GM18868 (cell line): ENCODE data around the gene TIFAB.
"Not testable (repeated sequence)": the region's sequence is repeated elsewhere in the genome, so short reads cannot be mapped to it uniquely, and the experiment has no call there.

ENCODE experiments used
- ATAC-seq: cut with Tn5 transposase; IDR thresholded peaks from one replicate; pipeline ENCODE4 v1.9.1; 2021; ENCODE audit warnings: mild to moderate bottlenecking, moderate library complexity; ENCODE audit not compliant: unreplicated experiment

TIFAB gene, protein sequence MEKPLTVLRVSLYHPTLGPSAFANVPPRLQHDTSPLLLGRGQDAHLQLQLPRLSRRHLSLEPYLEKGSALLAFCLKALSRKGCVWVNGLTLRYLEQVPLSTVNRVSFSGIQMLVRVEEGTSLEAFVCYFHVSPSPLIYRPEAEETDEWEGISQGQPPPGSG

DNA sequence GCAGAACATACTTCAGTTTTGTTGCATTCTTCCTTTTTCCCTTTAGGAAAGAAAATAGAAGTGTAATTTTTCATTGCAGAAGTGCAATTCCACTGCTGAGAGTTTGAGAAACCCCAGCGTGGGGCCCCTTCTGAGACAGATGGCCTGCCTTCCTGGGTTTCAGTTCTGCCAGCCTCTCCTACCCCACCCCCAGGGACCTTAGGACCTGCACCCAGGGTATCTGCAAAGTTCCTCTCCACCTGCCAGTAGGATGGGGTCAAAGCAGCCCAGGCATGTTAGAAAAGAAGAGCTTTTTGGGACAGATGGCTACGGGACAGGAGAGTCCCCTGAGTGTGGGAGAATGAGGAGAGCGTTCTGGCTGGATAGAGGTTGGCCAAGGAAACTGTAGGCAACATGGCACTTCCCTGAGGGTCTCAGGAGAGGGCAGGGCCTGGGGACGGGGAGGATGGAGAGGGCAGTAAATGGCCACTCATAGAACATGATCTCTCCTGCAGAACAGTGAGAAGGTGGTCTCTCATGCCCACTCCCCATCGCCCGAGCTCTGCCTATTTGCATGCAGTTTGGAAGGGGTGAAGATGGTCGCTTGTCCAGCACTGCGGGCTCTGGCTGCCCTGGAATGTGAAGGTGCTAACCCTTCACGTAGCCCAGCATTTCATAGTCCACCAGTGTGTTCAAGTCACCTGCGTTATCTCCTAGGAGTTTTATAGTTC, at the start of gene TIFAB:
Gene TIFAB, minus strand, starts transcription at position 31 of the 710 bp plus-strand sequence. CDS start 2,412 bp downstream, outside the sequence.
- ATAC-seq = no peak

DNA sequence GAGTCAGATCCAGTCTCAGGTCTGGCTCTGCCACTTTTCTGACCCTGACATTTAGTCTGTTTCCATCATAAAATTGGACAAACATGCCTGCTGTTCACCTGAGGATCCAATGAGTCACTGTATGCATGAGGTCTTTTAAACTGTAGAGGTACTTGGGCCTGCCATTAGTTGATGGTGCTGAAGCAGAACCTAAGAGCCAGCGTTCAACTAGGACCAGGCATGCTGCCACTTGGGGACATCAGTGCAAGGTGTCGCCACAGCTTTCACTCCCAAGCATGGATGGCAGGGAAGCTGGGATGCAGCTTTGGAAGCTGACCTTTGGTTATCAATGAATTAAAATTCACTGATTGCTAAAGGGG, 46.5 kb upstream of the TIFAB start:
- no peak for ATAC-seq

DNA sequence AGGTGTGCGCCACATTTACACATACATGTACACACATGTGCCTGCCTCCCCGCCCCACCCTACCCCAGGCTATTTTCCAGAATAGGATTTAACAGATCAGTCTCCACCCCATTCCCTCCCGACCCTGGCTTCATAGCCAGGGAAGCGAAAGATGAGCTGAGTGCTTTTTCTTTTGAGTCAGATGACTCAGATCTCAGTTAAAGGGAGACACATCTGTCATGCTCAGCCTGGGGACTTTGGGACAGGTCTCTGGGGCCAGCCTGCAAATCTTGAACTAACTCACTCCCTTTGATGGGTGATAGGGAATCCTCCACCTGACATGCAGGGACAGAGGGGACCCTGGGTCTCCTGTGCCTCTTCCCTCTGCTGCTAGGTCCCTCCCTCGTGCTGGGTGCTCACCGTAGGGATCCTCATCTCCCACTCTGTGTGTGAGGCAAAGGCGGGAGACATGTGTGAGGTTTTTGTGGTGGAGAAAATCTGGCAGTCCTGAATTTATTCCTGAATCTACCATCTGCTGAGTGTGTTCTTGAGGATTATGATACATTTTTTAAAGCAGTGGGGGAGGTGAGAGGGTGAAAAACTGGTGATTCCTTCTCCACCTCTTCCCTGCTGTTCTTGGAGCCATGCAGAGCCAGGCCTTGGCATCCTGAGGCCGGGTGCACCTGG, 46.0 kb upstream of the TIFAB start:
- ATAC-seq = no peak

DNA sequence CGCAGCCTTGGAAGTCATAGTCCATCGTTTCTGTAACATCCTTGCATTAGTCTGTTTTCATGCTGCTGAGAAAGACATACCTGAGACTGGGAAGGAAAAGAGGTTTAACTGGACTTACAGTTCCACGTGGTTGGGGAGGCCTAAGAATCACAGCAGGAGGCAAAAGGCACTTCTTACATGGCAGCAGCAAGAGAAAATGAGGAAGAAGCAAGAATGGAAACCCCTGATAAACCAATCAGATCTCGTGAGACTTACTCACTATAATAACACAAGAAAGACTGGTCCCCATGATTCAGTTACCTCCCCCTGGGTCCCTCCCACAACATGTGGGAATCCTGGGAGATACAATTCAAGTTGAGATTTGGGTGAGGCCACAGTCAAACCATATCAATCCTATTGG, 43.4 kb upstream of the TIFAB start:
- ATAC-seq = not testable (repeated sequence)

DNA sequence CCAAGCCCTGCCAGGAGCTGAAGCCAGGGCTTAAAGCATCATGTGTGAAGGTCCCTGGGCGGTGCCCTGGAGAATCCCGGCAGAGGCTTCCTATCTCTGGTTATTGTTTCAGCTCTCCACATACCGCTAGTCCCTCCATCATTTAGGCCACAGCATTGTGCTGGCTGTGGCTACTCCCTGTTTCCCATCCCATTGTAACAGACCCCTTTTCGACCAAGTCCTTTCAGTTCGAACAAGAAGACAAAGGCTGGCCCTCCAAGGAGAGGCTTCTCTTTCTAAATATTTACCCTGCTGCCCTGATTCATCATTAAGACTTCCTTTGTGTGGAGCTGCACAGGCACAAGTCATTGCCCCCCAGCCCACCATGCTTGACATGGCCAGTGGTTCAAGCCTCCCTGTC, 42.0 kb upstream of the TIFAB start:
- ATAC-seq = no peak

DNA sequence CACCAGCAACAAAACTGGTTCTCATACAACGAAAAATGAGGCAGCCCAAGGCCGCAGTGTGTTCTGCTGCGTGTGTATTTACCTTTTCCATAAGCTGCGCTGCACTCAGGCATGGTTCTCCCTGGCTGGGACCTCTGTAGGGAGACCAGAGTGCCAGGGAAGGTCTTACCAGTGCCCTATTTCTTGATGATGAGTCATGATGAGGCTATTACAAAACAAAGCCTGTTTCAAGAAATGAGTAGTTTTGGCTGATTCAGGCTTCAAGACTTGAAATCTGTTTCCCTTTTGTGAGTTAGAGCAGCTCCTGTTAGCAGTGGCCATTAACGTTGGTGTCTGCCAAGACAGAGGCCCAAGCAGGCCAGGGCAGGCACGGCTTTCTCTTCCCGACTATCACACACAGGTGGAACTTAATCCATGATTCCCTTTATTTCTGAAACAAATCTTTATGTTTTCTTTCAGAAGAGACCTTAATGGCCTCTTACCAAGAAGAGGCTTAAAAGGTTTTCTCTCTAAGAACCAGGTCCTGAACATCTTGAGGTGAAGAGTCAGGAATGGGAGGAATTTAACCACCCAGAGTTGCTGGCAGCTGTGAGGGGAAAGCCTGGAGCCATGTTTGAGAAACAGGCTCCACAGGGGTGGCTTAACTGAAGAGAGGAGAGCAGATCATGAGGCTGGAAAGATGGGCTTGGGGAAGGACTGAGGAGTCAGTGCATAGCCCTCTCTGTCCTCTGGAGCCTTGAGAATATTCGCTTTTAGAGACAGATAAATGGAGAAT, 41.4 kb upstream of the TIFAB start:
- ATAC-seq = no peak

DNA sequence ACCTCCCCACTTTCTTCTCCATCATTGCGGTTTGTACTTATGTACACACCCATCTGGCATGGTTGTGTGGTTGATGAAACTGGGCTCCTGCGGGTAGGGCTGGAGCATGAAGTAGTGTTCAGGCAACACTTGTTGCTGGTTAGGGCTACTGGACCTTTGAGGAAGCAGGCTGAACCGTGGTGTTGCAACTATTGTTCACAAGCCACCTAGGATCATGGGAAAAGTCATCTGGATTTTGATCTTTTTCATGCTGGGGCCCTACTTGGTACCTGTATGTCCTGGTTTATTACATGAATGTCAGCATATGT, 40.1 kb upstream of the TIFAB start:
- no peak for ATAC-seq

DNA sequence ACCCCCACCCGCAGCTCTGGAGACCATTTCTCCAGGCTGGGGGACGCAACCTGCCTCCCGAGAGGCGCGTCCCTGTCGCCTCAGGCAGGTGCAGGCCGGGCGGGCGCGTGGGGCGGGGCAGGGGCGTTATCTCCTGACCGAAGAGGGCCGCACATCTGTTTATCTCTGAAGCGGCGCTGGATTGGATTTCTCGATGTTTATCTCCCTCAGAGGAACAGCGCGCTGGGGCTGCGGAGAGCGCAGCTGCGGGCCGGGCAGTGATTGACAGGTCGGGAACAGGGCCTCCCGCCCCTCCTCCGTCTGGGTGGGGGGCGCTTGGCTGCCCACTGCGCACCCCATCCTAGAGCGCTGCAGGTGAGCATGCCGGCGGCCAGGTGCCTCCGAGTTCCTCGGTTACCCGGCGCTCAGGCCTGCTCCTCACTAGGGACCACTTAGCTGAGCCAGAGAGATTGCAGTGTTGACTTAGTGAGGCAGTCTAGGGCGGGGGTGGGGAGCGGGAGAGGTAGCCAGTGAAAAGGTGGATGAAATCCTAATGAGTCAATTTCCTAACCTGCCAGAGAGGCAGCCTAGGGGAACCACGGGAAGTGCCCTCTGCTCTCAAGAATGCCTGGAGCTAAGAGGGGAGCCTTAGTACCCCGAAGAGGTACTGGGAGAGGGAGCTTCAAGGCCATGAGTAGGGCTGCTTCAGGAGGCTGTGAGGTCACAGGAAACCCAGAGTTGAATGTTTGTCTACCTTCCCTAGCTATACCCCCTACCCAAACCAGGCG, 39.6 kb upstream of the TIFAB start:
- no peak for ATAC-seq

DNA sequence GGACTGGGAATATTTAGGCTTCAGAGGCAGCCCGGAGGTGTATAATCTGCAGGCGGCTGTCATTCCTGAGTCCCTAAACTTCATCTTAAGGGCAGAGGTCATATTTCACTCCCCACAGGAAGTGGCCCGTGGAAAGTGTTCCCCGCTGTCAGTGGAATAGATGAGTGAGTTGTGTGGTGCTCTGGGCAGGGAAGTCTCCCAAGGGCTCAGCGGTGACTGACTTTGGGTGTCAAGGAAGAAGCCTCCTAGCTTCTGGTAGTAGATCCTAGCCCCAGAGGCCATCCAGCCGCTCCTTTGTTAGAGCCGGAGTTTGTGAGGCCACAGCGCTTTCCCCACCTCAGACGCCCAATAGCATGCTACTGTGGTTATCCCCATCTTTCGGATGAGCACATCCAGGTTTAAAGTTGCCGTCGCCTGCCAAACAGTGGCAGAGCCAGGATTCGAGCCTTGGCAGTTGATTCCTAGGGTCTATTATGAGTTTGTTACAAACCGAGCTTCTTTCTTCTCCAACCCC, 38.9 kb upstream of the TIFAB start:
- ATAC-seq = no peak

DNA sequence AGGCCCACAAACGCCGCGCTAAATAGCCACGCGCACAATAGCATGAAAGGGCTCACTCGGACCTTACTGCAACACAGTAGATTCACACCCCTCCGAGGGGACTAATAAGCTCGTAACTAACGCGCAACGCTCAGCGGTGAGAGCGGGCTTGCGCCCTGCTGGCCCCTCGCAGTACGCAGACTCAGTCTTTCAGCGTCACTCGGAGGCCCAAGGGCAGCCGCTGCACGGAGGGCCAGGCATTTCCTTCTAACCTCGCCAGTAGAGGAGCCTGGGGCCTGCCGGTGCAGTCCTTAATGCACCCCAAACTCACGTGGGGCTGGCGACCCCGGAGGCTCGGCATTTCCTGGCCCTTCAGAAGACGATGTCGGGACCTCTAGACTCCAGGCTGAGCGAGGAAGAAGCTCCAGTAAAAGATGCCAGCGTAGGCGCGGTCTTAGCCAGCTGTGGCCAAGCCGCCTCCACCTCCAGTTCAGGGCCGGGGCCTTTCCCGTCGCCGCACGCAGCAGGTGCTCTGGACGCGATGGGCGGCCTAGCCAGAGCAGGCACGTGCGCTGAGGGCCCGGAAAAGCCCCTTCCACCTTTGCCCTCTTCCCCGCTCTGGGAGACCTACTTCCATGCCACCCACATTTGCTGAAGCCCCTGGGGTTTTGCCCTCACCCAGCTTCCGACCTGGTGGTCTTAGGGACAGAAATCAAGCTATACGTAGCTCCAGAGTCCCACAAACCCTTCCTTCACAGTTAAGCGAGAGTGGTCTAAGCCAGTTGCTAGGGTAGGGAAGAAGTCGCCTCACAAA, 38.3 kb upstream of the TIFAB start:
- ATAC-seq = no peak

DNA sequence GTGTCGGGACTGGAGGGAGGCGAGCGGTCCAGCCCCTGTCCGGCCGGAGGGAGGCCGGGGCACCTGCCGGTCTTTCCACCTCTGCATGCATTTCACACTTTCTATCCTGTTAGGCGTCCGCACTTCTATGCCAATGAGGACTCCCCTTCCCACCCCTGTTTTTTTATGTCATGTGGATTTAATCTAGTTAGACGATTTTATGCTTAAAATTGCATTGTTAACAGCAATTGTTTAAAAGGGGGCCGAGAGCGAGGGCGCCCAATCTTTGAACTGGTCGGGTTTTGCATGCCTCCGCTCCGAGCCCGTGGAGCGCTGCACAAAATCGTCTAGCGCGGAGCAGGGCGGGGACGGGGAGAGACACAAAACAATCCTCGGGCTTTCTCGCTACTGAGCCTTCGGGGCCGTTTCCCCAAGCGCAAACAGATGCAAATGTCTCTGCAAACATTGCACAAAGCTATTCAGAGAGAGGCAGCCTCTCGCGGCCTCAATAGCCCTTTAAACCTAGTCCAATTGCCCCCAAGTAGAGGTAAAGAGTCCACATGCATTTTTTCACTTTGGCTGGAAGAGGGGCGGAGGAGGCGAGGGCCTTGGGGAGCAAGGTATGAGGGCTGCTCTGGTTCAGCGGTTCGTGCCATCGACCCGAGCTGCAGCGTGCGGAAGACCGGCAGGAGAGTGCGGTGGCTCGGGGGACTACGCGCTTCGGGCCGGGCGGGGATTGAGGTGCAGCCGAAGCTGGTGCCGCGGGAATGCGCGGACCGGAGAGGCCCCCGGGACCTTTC, 37.5 kb upstream of the TIFAB start:
- ATAC-seq = no peak

DNA sequence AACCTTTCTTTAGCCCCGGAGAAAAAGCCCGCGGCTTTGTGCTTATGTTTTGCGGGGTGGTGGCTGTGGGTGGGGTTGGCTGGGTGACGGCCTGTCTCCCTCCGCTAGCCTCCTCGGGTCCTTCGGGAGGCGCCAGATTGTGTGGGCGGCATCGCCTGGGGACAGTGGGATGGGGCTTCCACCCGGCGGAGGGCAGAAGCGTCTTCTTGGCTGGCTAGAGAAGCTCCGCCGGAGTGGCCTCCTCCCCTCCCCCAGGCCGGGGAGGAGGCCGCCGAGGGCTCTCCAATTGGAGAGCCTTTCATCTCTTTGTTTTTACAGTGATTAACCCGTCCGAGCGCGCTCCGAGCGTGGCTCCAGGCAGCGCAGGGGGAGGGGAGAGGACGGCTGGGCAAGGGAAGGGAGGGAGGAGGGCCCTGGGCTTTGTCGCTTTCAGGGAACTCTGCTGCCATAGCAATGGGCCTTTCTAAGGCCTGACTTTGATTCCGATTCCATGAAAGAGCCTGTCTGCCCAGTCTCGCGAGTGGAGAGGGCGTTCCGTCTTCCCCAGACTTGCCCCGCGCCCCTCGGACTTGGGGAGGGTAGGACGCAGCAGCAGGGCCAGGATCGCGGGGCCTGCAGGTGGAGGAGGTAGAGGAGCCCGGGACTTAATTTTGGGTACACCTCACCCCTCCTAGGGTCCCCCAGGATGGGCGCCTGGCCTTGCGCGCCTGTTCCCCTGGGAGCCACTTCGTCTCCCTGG, 36.7 kb upstream of the TIFAB start:
- ATAC-seq = no peak

DNA sequence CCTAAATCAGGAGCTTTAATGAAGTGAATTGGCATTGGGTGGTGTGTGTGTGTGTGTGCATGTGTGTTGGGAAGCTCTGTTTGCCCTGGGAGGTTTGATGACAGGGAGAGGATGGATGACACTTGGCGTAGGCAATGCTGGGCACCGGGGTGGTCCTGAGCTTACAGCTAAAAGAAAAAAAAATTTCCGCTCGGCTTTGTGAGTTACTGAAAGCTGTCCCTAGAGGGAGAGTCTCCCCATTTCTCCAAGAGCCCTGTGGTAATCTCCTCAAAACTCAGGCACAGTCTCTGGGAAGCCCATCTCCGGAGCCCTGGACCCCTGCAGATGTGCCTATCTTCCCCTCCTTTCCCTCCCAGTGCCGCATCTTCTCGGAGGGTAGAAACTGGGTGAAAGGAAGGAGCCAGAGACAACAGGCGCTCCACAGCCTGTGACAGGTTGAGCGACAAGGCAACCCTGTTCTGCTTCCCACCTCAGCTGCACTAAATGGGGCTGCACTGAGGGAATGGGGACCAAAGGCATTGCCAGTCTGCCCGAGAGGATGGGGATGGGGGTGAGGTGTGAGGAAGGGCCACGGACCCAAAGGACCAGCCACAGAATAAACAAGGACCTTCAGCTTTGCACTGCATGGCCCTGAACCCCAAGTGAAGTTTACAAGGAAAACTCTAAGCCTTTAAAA, 35.8 kb upstream of the TIFAB start:
- ATAC-seq = no peak

DNA sequence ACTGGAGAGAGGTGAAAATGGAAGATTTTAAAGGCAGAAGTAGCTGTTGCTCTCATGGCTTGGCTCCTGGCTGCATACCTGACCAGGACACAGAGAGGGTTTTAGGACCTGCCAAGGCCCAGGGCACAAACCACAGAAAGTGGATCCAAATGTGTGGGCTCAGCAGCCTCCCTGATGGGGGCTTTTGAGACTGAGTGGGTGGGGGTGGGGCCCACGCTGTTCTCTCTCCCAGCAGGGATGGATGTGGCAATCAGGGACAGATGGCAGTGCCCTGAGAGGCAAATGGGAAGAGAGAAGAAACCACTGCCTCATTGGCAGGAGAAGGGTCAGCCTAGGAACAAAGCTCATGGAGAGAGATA, 34.9 kb upstream of the TIFAB start:
- ATAC-seq = no peak

DNA sequence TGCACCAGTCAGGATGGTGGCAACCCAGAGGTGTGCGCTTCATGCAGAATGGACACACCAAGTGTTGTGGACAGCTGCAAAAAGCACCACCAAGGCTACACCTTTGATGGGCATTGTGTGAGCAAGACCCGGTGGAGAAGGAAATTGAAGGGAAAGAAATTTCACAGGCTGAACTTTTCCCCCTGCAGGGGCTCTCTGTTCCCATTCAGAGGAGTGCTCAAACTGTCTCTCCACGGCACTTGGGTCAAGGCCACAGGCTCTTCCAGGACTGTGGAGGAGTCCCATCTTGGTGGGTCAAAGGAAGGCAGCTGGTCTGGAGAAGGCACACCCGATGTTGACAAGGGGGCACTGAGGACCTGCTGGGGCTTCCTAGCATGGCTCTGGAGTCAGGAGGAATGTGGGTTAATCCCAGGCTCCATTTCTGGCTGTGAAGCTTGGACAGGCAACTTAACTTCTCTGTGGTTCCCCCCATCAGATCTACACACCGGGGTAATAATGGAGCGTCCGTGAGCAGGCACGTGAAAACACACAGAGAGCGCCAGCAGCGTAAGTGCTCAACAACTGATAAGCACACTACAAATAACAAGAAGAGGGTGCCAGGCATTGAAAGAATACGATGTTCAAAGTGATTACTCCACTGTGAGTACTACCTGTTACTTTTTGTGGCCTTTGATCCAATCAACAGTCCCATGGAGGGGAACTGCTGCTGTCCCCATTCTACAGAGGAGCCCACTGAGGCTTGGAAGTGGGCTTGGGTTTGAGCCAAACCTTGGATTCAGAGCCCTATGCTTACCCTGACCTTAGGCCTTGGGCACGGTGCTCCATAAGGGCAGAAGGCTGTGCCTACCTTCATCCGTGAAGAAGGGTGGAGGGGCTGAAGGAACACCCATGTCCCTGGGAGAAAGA, 34.2 kb upstream of the TIFAB start:
- ATAC-seq = no peak

DNA sequence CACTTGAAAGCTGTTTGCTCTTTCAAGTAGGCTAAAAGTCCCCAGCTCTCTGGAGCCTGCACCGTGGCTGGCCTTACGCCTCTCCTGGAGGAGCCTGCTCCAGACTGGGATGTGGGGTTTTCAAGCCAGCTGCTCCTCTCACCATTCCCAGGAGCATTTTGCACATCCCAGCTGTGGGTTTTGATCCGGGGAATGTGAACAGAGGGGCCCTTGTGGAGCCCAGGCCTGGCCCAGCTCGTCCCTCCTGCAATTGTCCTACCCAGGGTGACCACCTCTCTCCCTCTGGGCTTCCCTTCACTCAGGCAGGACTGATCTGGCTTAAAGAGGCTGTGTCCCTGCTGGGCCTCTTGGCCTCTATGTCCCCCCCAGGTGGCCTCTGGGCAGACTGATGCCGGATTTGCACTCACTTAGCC, 32.5 kb upstream of the TIFAB start:
- ATAC-seq = no peak

DNA sequence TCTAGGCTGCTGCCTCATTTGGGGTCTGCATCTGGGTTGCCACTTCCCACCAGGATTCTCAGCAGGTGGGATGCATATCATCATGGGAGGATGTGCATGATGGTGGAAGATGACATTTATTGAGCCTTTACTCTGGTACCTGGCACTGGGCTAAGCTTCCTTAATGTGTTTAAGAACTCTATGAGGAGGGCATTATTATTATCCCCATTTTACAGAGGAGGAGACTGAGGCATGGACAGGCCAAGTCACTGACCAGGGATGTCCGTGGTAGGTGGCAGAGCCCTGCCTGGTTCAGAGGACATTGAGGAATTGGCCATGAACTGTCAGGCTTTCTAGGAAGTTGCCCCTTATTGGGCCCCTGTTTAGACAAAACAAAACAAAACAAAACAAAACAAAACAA, 31.1 kb upstream of the TIFAB start:
- ATAC-seq = no peak
